Activated B cell treated with CpG ODN at 0.5 μM for 24 hours (primary cell): Measurements from ENCODE around the gene M1AP. TPM values are rescaled to one million over a fixed set of nuclear protein-coding genes. Genes with fewer than 3 reads are reported as not detected.
A peak's percentile ranks its signal among the peaks of the same experiment; 100 is the strongest.

Experiments
- ATAC-seq: fragments of 200-7000 bp; cut with Tn5 transposase; one replicate; pipeline ENCODE4 v1.10.0; 2021; ENCODE audit warnings: low read depth, mild to moderate bottlenecking, moderate library complexity
- CTCF ChIA-PET: fragments of 350-600 bp; sonication (Branson Sonifier 250); formaldehyde crosslinking; loops from one replicate; lab custom pipeline; 2021; ENCODE audit warnings: antibody characterized with exemption; lab: Charles Lee
- POLR2A ChIA-PET: fragments of 350-600 bp; sonication (Branson Sonifier 250); formaldehyde crosslinking; loops from one replicate; lab custom pipeline; 2021; ENCODE audit warnings: antibody characterized with exemption; lab: Charles Lee
- DNase-seq: peaks from one replicate; pipeline ENCODE4 v3.0.0; 2022
- H3K27ac Mint-ChIP-seq: one replicate; pipeline ENCODE4 v1.8.0; 2020; ENCODE audit warnings: mixed read lengths
- H3K27me3 Mint-ChIP-seq: one replicate; pipeline ENCODE4 v1.8.0; 2021; ENCODE audit warnings: mixed read lengths
- H3K36me3 Mint-ChIP-seq: one replicate; pipeline ENCODE4 v1.8.0; 2021; ENCODE audit warnings: low read depth, mixed read lengths
- H3K4me1 Mint-ChIP-seq: one replicate; pipeline ENCODE4 v1.8.0; 2021; ENCODE audit warnings: mixed read lengths
- H3K4me3 Mint-ChIP-seq: one replicate; pipeline ENCODE4 v1.8.0; 2020; ENCODE audit warnings: mild to moderate bottlenecking, mixed read lengths
- H3K9me3 Mint-ChIP-seq: one replicate; pipeline ENCODE4 v1.8.0; 2020; ENCODE audit warnings: mixed read lengths
- CTCF ChIP-seq: fragments of 200-600 bp; IDR thresholded peaks from one replicate; pipeline ENCODE4 v1.8.0; 2022; ENCODE audit warnings: antibody characterized with exemption, mild to moderate bottlenecking
- intact Hi-C: fragments of 100-400 bp; cut with micrococcal nuclease; formaldehyde crosslinking; loops from one replicate; pipeline ENCODE4 v1.15.1; 2024
- total RNA-seq: library from RNA; stranded (reverse); gene quantifications from 2 replicates; pipeline ENCODE4 v1.2.3, GENCODE V29; 2022

Gene M1AP
- total RNA-seq, 1 donor from 2014 or later: not detected

DNA sequence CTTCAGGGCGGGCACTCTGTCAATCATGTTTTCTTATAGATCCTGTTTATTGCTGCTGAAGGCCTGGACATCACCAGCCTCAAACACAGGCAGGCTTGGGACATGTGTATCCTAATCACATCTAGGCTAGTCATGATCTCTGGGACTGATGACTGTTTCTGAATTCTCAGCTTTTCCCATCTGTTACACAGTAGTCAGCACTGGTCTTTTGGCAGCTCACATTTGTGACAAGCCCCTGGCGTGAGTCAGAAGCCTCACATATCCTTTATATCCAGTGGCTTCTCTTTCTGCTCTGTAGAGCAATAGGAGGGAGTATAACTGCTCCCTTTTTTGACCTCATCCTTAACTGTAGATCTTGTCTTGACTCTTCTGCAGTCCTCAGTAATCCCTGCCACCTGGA, 10.4 kb upstream of the M1AP start:
- CTCF ChIA-PET: no interaction called here
- intact Hi-C loops: loop anchor here (10.0 kb wide), 2 partner anchors 154 to 734 kb away; partner anchors contain the start of genes DGUOK and PCGF1
- ATAC-seq: no peak

DNA sequence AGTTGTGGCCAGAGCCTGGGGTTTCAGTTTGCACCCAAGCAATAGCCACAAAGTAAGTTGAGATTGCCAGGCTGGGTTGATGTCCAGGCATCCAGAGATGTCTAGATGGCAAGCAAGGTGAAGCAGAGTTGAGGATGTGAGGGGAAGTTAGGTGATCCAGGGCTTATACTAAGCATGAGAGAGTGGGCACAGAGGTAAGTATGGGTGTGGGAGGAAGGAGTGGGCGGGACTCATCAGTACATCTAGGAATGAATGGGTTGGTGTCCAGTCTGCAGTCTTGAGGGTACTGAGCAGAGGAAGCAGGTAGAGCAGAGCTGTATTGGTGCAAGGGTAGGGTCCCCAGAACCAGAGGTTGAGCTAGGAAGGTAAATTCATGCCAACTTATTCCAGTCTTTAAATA, 7.4 kb upstream of the M1AP start:
- Mint-ChIP-seq H3K4me3 (no peak overlapping the region), H3K27ac (no peak overlapping the region), H3K27me3 (peaks cover 2% of the 10 kb centered on the region), H3K4me1 (peaks cover 16% of the 10 kb centered on the region), H3K36me3 (peaks cover 18% of the 10 kb centered on the region), H3K9me3 (no peaks in the 10 kb centered on the region)
- TF ChIP-seq CTCF: no peak
- ChIA-PET CTCF (no interaction called here), POLR2A (no interaction called here)
- ATAC-seq (no peak), DNase-seq (no peak)
- intact Hi-C loops: loop anchor here (2.0 to 10.0 kb wide), 3 partner anchors 151 to 731 kb away; partner anchors contain the start of genes DGUOK, PCGF1 and POLE4

More for the DNA sequence above, 10.4 kb upstream of the M1AP start:
- H3K27ac Mint-ChIP-seq: no peak overlapping the region
- TF ChIP-seq CTCF: no peak
- no peak overlapping the region for H3K4me3 Mint-ChIP-seq
- no peaks in the 10 kb centered on the region for H3K27me3 Mint-ChIP-seq
- peaks cover 15% of the 10 kb centered on the region for H3K4me1 Mint-ChIP-seq
- DNase-seq: no peak
- POLR2A ChIA-PET: no interaction called here
- H3K36me3 Mint-ChIP-seq: peaks cover 24% of the 10 kb centered on the region
- H3K9me3 Mint-ChIP-seq: no peaks in the 10 kb centered on the region

- Mint-ChIP-seq H3K4me3 (peak within 1 kb of the TSS; percentile 91), H3K36me3 (peaks cover 14% of the 10 kb centered on the region), H3K9me3 (no peaks in the 10 kb centered on the region), H3K27ac (peak within 1 kb of the TSS; percentile 82), H3K4me1 (peaks cover 16% of the 10 kb centered on the region), H3K27me3 (peaks cover 9% of the 10 kb centered on the region)
- ChIA-PET CTCF (no interaction called here), POLR2A (interaction anchor here (0.7 to 1.1 kb wide), 5 partner anchors 61 to 1421 kb away, joined by 3 read pairs; partner anchors contain the start of genes HK2, PRADC1 and TPRKB)
- intact Hi-C loops: loop anchor here (2.0 to 10.0 kb wide), 6 partner anchors 149 to 1582 kb away; partner anchors contain the start of genes CCT7, DGUOK, PCGF1 and POLE4
- DNase-seq (peak; percentile 92), ATAC-seq (peak; percentile 99)
- TF ChIP-seq CTCF: no peak
Observed at GRCh38 chr2:74653985-74654882, 6.1 kb upstream of the M1AP start, which contains the start of gene SEMA4F. Gene SEMA4F, plus strand, starts transcription at chr2:74654247. Its CDS starts 130 bp downstream, at chr2:74654377.

DNA sequence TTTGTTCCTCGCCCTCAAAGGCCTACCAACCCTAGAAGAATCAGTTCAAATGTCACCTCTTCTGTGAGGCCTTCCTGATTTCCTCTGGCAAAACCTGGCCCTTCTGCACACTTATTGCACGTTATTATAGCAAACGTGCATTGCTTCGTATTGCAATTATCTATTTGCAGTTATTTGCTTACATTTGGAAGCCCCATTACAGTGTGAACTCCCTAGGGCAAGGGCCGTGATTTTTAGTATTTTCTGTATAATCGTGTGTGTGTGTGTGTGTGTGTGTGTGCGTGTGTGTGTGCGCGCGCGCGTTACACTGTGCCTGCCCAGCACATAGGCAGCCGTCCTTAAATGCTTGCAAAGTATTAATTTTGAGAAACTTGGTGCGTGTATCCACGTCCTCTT, 5.5 kb upstream of the M1AP start:
- H3K4me1 Mint-ChIP-seq: peaks cover 16% of the 10 kb centered on the region
- CTCF ChIA-PET: no interaction called here
- H3K27ac Mint-ChIP-seq: peak overlapping the region; percentile 82
- H3K4me3 Mint-ChIP-seq: peak overlapping the region; percentile 91
- intact Hi-C loops: loop anchor here (5.0 to 10.0 kb wide), 5 partner anchors 149 to 1581 kb away; partner anchors contain the start of genes CCT7, DGUOK, PCGF1 and PRADC1
- peaks cover 15% of the 10 kb centered on the region for H3K27me3 Mint-ChIP-seq
- POLR2A ChIA-PET: interaction anchor here (0.7 to 1.1 kb wide), 5 partner anchors 60 to 1420 kb away, joined by 3 read pairs; partner anchors contain the start of genes HK2, PRADC1 and TPRKB
- ATAC-seq (peak; percentile 26), DNase-seq (no peak)
- no peaks in the 10 kb centered on the region for H3K9me3 Mint-ChIP-seq
- peaks cover 10% of the 10 kb centered on the region for H3K36me3 Mint-ChIP-seq
- TF ChIP-seq CTCF: no peak
